Measurements from ENCODE around the gene CCDC175.

The CCDC175 gene

DNA sequence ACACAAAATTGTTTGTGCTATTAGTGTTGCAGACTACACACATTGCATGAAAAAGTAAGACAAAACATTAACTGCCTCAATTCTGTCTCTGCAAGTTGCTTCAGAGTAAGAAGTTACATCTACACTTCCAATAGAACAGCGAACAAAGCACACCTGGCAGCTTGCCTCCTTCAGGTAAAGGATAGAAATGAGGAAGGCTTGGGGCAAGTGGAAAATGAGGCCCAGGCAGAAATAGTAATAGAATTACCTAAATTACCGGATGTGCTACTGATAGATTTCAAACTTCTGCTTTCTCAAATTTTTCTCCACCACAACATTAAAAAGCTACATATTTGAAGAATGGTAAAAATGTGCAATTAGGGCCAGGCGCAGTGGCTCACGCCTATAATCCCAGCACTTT lies 37.7 kb downstream of the CCDC175 start:
- DNase-seq: no peak

DNA sequence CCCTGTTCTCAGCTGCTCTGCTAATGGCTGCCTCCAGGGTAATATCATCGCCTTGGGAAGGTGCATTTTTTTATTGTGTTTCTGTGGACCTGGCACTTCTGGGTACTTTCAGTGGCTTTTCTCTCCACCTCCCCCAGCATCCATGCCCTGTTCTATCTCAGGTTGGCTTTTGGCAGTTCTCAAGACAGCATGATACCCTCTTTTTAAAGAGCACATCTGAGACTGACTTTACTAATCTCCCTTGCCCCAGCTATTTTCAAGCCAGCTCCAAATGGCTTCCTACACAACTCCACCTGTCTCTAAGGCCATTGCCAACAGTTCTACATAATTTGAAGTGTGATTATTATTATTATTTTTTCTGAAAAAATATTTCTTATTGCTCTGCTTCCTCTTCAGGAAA lies 39.1 kb downstream of the CCDC175 start:
- no peak for DNase-seq

- DNase-seq: no peak
Measured at GRCh38 chr14:59534361-59534987, 42.1 kb downstream of the CCDC175 start.

DNA sequence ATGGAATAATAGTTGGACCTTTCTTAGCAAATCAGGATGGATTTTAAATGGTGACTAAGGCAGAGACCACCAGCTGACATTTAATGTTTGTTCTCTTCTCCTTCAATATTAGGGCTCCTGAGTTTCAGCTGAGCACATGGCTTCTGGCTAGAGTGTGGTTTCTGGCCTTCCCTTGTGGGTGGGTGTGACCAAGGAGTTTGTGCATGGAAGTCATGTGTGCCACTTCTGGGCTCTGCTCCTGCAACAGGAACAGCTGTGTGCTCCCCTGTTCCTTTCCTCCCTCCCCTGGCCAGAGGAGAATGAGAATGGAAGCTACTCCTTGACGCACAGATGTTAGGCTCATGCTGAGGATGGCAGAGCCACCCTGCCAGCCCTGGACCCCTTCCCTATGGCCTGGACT lies 44.2 kb downstream of the CCDC175 start:
- DNase-seq: no peak

GRCh38 chr14:59530349-59530748 lies 46.3 kb downstream of the CCDC175 start:
- DNase-seq: no peak

DNA sequence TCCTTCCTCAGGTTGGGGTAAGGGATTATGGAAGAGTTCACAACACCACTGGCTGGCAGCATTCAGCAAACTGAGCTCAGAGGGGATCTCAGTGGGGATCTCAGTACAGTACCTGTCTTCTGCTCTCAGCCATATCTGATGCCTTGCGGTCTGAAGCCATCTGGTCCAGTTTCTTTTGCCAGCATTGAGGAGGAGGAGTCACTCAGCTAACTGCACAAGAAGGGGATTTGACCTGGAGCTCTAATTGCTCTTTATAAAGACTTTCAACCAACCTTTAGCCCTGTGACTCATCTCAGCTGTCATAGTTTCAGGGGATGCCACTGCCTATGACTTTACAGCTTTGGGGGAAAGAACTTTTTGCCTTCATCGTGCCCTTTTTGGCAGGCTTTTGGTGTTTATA lies 47.4 kb downstream of the CCDC175 start:
- no peak for DNase-seq

- no peak for DNase-seq
Measured at GRCh38 chr14:59520224-59520623, 56.4 kb downstream of the CCDC175 start.

DNA sequence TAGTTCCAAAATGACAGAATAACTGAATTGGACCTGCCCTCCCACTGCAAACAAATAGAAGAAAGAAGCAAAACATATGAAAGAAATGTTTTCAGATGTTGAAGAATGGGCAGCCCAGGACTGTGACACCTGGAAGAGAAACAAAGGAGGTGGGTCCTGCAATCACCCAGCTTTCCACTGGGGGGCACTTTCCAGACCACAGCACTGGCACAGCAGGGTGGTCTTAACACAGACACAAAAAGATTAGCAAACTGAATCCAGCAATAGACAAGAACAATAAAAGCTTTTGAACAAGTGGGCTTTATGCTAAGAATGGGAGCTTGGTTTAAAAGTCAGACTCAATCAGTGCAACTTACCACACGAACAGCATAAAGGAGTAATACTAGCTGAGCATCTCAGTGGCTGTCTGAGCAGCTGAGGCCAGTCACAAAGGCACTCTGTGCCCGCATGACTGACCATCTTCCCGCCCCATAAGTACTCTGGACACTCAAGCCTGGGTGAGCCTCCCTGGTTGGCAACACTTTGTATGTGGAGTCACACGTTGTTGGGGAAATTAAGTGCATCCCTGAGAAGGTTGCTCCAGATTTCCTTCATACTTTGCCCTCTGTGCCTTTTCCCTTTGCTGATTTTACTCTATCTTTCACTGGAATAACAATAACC lies 64.6 kb downstream of the CCDC175 start:
- DNase-seq: no peak

DNA sequence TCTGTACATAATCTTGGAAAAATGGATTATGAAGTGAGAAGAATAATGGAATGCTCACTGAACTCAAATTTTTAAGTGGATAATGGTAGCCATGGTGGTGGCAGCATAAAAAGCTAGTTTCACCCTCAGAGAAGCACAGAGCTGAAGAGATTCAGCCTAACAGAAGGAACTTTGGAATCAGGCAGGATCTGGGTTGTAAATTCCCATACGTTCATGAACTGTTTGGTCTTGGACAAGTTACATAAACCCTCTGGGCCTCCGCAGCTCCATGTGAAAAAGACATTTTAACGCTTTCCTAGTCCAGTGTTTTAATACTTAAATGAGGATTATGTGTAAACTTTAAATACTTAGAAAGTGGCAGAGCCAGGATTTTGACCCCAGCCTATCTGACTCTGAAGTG lies 65.6 kb downstream of the CCDC175 start:
- DNase-seq: no peak

GRCh38 chr14:59510001-59510400 lies 66.6 kb downstream of the CCDC175 start:
- no peak for DNase-seq

DNA sequence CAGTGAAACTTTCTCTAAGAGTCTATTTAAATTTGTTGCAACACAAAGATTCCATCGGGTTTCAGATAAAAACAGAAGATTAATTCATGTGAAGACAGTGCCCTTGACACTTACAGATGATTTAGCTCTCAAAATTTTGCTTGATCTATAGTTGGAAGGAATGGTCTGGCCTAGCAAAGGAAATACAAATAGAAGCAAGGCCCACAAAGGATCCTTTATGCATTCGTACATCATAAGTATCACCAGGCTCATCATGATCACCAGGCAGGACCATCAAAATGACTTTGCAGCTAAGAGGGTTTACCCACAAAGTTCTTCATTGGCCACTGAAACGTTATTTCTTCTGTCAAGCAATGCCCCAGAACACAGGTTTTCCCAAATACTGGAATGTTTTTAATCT lies 67.5 kb downstream of the CCDC175 start:
- no peak for DNase-seq

DNA sequence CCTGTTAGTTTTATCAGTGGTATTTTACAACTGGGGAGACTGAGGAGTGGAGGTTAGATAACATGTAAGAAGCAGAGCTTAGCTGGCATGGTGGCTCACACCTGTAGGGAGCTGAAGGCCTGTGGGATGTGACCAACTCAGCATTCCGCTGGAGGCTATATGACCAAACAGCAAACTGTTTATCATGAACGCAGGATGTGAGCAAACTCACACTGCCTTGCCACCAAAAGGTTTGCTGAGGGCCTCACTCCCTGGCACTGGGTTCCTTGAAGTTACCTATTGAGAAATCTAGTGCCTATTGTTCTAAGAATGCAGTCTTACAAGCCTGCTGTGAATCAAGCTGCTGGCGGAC lies 68.9 kb downstream of the CCDC175 start:
- no peak for DNase-seq

DNA sequence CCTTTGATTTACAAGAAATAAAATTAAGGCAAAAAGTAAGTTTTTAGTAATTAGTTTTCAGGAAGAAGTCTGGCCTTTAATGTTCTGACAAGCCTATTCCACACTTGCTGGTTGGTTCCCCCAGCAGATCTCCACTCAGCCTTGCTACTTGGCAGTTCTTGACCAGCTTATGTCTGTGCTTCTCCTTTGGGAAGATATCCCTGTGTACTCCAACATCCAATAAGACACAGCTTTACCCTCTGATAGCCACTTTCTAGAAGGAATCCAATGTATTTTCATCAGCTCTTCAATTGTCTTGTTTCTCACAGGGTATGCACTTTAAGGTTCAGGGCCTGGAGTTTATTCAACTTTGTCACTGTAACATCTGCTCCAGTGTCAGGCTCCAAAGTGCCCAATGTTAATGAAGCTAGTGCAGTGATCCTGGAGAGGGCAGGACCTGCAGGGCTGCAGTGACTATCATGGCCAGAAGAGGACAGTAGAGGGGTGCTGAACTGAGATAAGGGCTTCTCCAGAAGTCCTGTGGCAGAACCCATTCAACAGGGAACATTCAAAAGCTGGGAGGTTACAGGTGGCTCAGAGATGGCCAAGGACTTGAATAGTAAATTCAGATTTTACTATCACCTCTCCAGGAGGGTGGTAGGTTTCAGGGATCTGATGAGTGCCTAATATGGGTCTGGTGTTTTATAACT lies 69.4 kb downstream of the CCDC175 start:
- peak; percentile 18 for DNase-seq

DNA sequence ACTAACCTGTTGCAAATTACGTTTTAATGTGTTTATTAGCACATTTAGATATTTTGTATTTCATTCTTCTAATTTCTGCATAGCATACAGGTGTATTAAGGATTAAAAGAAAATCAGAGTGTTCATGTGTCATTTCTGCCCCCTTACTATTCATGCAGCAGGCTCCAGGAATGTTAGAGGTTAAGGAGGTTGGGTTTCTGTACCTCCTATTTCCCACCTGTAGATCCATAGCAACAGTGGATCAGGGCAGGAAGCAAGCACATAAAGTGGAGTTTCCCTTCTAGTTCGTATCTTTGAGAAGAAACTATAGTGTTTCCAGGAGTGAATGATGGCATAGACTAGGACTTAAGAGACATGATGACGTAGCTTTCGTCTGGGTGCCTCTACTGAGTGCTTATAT lies 73.4 kb downstream of the CCDC175 start:
- no peak for DNase-seq

DNA sequence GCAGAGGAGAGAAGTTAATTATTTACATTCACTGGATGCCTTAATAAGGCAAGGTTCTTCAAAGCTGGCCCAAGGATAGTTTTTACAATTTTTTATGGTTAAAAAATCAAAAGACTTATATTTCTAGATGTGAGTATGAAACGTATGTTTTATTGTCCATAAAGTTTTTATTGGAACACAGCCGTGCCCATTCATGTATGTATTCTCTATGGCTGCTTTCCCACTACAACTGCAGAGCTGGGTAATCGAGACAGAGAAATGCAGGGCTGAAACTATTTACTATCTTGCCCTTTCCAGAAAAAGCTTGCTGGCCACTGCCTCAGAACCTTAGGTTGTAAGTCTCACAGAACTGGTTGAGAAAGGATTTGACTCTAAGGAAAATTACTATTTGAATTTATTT lies 75.9 kb downstream of the CCDC175 start:
- DNase-seq: no peak

GRCh38 chr14:59492384-59492783 lies 84.2 kb downstream of the CCDC175 start:
- no peak for DNase-seq

DNA sequence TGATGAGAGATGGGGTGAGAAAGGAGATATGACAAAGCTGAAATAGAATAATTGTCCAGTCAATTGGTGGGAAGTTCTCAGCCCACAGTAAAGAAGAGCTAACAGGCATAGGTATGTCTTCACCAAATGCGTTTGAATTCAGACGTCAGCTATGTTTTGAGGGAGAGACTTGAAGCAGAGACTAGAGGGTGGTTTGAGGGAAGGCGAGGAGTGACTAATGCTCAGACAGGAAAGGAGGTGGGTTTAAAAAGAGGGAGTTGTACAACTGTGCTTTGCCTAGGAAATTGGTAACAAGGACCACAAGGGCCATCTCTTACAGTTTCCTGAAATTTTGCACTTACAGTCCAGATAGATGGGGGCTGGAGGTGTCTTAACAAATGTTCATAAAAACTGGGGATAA lies 85.9 kb downstream of the CCDC175 start:
- DNase-seq: no peak

- no peak for DNase-seq
Measured at GRCh38 chr14:59484639-59485175, 91.9 kb downstream of the CCDC175 start.

- peak; percentile 98 for DNase-seq
Measured at GRCh38 chr14:59483819-59484638, 92.6 kb downstream of the CCDC175 start, which contains the start of the genes JKAMP and L3HYPDH. JKAMP (plus strand) TSS chr14:59484517; CDS start chr14:59484590, 73 bp downstream. L3HYPDH (minus strand) TSS chr14:59484408; CDS start chr14:59484316, 92 bp downstream.

DNA sequence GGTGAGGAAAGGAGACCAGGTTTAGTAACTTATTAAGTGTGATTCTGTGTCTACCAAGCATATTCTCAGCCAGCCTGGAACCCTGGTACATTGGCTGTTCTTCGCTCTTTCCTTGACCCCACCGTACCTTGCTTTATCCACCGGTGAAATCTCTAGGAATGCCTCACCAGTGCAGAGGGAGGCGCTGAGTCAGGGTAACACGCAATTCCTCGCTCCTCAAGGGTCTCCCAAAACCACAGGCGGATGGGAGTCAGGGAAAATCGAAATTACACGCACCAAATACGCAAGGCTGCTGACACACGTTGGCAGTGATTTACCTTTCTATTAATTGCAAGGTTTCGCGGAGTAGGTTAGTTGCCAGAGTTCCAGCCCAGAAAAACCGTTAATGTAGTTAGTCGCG lies 93.2 kb downstream of the CCDC175 start:
- no peak for DNase-seq

GRCh38 chr14:59482541-59483331 lies 93.9 kb downstream of the CCDC175 start:
- DNase-seq: no peak

DNA sequence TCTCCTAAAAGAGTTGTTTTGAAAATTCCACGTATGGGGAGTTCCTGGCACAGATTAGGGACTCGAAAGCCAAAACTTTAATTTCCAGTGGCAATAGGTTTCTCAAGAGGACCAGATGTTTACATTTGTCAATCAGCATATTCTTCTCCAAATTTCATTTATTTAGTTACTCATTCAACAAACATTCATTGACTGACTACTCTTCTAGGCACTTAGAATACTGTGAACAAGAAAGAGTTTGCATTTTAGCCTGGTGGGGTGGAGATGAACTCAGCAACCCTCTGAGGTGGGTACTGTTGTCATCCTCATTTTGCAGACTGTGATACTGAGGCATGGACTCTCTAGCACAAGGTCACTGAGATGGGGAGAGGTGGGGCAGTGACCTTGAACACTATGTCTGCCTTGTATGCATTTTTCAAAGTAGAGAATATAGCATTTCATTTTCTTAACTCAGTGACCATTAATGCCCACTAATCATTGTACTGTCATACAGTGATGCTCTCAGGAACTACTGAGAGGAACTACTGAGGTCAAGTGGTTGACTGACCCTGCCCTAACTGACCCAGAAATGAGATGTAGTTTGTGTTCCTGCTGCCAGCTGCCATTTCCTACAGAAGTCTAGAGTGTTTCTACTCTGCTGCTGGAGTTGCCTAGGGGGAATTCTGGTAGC lies 94.6 kb downstream of the CCDC175 start:
- no peak for DNase-seq
